OCI-LY7 (cell line): ENCODE data around the gene FLAD1. TPM values are rescaled to one million over a fixed set of nuclear protein-coding genes. Genes with fewer than 3 reads are reported as not detected.

Source experiments
- BruUV-seq: library from RNA; stranded (reverse); fragments of 400-500 nt; replicated peaks from 2 replicates; lab custom pipeline; 2021; lab: Mats Ljungman, UMichigan
- CTCF ChIA-PET: fragments of 300-600 bp; sonication (Branson Sonifier 250); formaldehyde crosslinking; loops from one replicate; lab custom pipeline; 2022; ENCODE audit warnings: antibody characterized with exemption; ENCODE audit not compliant: unreplicated experiment; lab: Charles Lee
- POLR2A ChIA-PET: fragments of 300-600 bp; sonication (Branson Sonifier 250); formaldehyde crosslinking; loops from one replicate; lab custom pipeline; 2022; ENCODE audit warnings: antibody characterized with exemption; lab: Charles Lee
- DNase-seq: peaks from one replicate; pipeline ENCODE4 v3.0.0-alpha.2; 2015; ENCODE audit warnings: low spot score
- H2AFZ ChIP-seq: fragments of 200-600 bp; sonication (generic), shearing (Covaris generic); 2 replicates; pipeline ENCODE4 v1.6.1; 2014; ENCODE audit warnings: mild to moderate bottlenecking, antibody characterized with exemption, low read length, moderate library complexity
- H3K27ac ChIP-seq: fragments of 200-600 bp; sonication (generic); 2 replicates; pipeline ENCODE4 v1.5.1; 2014; ENCODE audit warnings: mixed run types, low read depth, mild to moderate bottlenecking, moderate library complexity, low read length, inconsistent platforms; ENCODE audit not compliant: poor library complexity, severe bottlenecking
- H3K36me3 ChIP-seq: fragments of 200-600 bp; sonication (generic); 2 replicates; pipeline ENCODE4 v1.6.1; 2014; ENCODE audit warnings: mild to moderate bottlenecking, antibody characterized with exemption, low read length, moderate library complexity, mixed read lengths; ENCODE audit not compliant: insufficient read depth
- H3K4me1 ChIP-seq: fragments of 200-600 bp; sonication (generic); 2 replicates; pipeline ENCODE4 v1.5.1; 2014; ENCODE audit warnings: mild to moderate bottlenecking, low read length; ENCODE audit not compliant: insufficient read depth, poor library complexity, severe bottlenecking
- H3K4me2 ChIP-seq: fragments of 200-600 bp; sonication (generic); 2 replicates; pipeline ENCODE4 v1.6.1; 2014; ENCODE audit warnings: mild to moderate bottlenecking, low read length
- H3K4me3 ChIP-seq: fragments of 200-600 bp; sonication (generic); 2 replicates; pipeline ENCODE4 v1.5.1; 2014; ENCODE audit warnings: mild to moderate bottlenecking, low read depth, low read length; ENCODE audit not compliant: poor library complexity, severe bottlenecking
- H3K79me2 ChIP-seq: fragments of 200-600 bp; sonication (generic); 2 replicates; pipeline ENCODE4 v1.6.1; 2016; ENCODE audit warnings: low read depth, mild to moderate bottlenecking, low read length, moderate library complexity, mixed read lengths; ENCODE audit not compliant: insufficient read depth
- H3K9me2 ChIP-seq: fragments of 200-600 bp; sonication (generic); 2 replicates; pipeline ENCODE4 v1.6.1; 2016; ENCODE audit warnings: mild to moderate bottlenecking, low read length, mixed read lengths; ENCODE audit not compliant: insufficient read depth
- H3K9me3 ChIP-seq: fragments of 200-600 bp; sonication (generic); 2 replicates; pipeline ENCODE4 v1.6.1; 2014; ENCODE audit warnings: mild to moderate bottlenecking, mixed run types, low read length, mixed read lengths
- H4K20me1 ChIP-seq: fragments of 200-600 bp; sonication (generic); 2 replicates; pipeline ENCODE4 v1.6.1; 2014; ENCODE audit warnings: mild to moderate bottlenecking, antibody characterized with exemption, low read length, moderate library complexity, mixed read lengths; ENCODE audit not compliant: insufficient read depth
- CTCF ChIP-seq: fragments of 200-600 bp; sonication (generic); conservative IDR thresholded peaks from 2 replicates; pipeline ENCODE4 v1.5.1; 2014; ENCODE audit warnings: mild to moderate bottlenecking, antibody characterized with exemption, low read length, moderate library complexity, mixed read lengths
- EZH2phosphoT487 ChIP-seq: fragments of 200-600 bp; sonication (generic); IDR thresholded peaks from 2 replicates; pipeline ENCODE4 v1.6.1; 2018; ENCODE audit warnings: low read depth, borderline replicate concordance, mild to moderate bottlenecking, mixed run types, antibody characterized with exemption, low read length, moderate library complexity, mixed read lengths
- intact Hi-C: fragments of 100-400 bp; cut with micrococcal nuclease; formaldehyde crosslinking; loops from one replicate; pipeline ENCODE4 v1.10.0; 2022; ENCODE audit not compliant: unreplicated experiment
- total RNA-seq, 2 experiments: library from RNA; depleted of rRNA in 1 of 2; stranded (reverse); fragments of >200 nt in 1 of 2; shearing (Covaris generic) in 1 of 2; gene quantifications; 2 replicates each; pipeline ENCODE4 v1.2.3, GENCODE V29; 2014 to 2022

Gene FLAD1
- total RNA-seq, 2 experiments from 2014 or later = 52.7 to 57.9 TPM

GRCh38 chr1:155032886-155033285, 49.7 kb downstream of the FLAD1 start:
- TF ChIP-seq EZH2phosphoT487 (no peak), CTCF (no peak)
- Histone ChIP-seq H3K9me3 (no peaks in the 10 kb centered on the region), H2AFZ (no peak overlapping the region), H3K4me2 (no peak overlapping the region), H4K20me1 (no peaks in the 10 kb centered on the region), H3K27ac (no peak overlapping the region), H3K36me3 (no peaks in the 10 kb centered on the region), H3K4me3 (no peak overlapping the region), H3K4me1 (no peaks in the 10 kb centered on the region), H3K79me2 (no peaks in the 10 kb centered on the region), H3K9me2 (no peaks in the 10 kb centered on the region)
- CTCF ChIA-PET = interaction anchor here (0.6 kb wide), 1 partner anchor 18 kb away, joined by 5 read pairs; no protein-coding TSS in a partner anchor
- no peak for DNase-seq
- BruUV-seq = no TSS peak
- intact Hi-C loops = no loop called here
- POLR2A ChIA-PET = no interaction called here

GRCh38 chr1:155033524-155033923, 50.4 kb downstream of the FLAD1 start, which contains the start of the genes DCST1 and DCST2:
TSS of gene DCST1 (plus strand) at chr1:155033824. CDS start at chr1:155034037, 213 bp downstream.
TSS of gene DCST2 (minus strand) at chr1:155033781. CDS start at chr1:155033701, 80 bp downstream.
- POLR2A ChIA-PET = no interaction called here

More at GRCh38 chr1:155033524-155033923, 50.4 kb downstream of the FLAD1 start, which contains the start of the genes DCST1 and DCST2:
- Histone ChIP-seq H3K36me3 (no peaks in the 10 kb centered on the region), H3K4me2 (no peak within 1 kb of the TSS), H3K4me3 (no peak within 1 kb of the TSS), H3K9me2 (no peaks in the 10 kb centered on the region), H3K79me2 (no peaks in the 10 kb centered on the region), H3K9me3 (no peaks in the 10 kb centered on the region), H3K4me1 (no peaks in the 10 kb centered on the region), H2AFZ (no peak within 1 kb of the TSS), H3K27ac (no peak within 1 kb of the TSS), H4K20me1 (no peaks in the 10 kb centered on the region)
- CTCF ChIA-PET = no interaction called here
- intact Hi-C loops = no loop called here
- no peak for TF ChIP-seq CTCF
- TF ChIP-seq EZH2phosphoT487 = no peak
- DNase-seq = no peak
- no TSS peak for BruUV-seq
